HG02885 (cell line): ENCODE data around the gene CNPY1.

Experiments
- ATAC-seq: cut with Tn5 transposase; IDR thresholded peaks from one replicate; pipeline ENCODE4 v1.9.1; 2021; ENCODE audit warnings: mild to moderate bottlenecking; ENCODE audit not compliant: unreplicated experiment, poor library complexity

The CNPY1 gene

DNA sequence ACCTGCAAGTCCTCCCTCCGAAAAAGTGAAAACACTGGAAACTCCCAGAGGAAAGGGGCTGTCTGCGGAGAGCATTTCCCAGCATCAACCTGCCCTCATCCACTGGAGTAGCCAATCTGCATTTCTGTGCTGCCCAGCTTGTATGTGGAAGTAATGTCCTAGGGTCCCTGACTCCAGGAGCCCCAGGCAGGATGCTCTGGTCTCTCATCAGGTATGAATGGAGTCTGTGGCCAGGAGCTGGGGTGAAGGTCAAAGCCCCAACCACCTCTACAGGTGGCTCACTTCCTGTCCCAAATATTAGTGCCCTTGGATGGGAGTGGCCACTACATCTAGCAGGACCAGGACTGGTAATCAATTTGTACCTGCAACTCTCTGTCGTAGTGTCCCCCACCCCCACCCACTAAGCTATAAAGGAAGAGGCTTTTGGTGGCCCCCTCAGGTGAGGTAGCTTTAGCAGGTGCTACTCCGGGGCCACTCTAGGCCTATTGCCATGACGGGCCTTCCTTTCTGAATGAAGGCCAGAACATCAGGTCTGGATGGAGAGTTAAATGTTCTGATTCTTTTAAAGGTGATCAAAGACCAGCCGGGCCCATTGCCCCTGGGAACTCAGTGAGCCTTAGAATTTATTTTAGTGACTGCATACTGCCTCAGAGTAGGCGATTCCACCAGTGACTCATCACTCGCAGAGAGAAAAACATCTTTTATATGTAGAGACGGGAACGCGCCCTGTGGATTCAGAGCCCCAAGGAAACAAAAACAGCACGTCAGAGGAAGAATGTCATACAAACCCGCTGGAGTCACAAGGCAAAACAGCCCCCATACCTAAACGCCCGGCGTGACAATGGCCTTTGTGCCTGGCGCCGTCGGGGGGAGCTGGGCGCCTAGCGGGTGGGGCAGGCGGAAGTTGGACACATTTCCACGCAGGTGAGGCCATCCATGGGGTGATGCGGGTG lies 75.4 kb downstream of the CNPY1 start:
- ATAC-seq: no peak

- ATAC-seq: no peak
Measured at GRCh38 chr7:155470186-155470487, 76.2 kb downstream of the CNPY1 start.

DNA sequence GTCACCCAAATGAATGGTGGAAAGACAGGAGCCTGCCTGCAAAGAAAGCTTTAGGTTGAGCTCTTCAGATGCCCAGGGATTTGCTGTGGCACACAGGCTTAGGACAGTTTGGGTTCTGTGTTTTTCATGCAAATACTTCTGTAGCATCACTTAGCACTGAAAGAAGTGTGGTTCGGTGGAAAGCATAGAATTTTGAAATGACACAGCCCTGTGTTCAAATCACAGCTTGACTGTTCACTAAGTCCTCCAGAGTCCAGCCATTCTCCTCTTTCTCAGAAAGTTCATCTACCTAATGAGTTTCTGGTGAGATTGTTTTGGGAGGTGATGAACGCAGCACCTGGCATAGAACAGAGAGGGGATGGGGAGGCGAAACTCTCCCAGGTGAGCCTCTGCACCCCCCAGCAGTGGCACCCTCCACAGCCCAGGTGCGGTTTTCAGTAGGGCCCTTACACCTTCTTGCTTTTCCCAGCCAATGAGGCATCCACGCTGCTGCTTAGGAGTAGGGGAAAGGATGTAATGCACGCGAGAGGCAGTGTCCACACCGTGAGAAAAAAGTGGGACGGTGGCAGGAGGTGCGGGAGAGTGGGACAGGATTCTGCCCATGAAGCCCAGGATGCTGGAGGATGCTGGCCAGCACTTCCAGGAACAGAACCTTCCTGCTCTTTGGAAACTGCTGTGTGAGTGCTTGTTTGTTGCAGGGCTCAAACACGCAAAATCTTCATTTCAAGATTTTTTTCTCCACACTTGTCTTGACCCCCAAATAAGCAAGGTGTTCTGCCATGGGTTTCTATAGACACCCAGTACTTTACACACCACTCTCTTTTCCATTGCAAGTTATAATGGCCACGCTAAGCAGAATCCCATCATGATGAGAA lies 76.8 kb downstream of the CNPY1 start:
- no peak for ATAC-seq

- no peak for ATAC-seq
Measured at GRCh38 chr7:155468785-155469148, 77.6 kb downstream of the CNPY1 start.

DNA sequence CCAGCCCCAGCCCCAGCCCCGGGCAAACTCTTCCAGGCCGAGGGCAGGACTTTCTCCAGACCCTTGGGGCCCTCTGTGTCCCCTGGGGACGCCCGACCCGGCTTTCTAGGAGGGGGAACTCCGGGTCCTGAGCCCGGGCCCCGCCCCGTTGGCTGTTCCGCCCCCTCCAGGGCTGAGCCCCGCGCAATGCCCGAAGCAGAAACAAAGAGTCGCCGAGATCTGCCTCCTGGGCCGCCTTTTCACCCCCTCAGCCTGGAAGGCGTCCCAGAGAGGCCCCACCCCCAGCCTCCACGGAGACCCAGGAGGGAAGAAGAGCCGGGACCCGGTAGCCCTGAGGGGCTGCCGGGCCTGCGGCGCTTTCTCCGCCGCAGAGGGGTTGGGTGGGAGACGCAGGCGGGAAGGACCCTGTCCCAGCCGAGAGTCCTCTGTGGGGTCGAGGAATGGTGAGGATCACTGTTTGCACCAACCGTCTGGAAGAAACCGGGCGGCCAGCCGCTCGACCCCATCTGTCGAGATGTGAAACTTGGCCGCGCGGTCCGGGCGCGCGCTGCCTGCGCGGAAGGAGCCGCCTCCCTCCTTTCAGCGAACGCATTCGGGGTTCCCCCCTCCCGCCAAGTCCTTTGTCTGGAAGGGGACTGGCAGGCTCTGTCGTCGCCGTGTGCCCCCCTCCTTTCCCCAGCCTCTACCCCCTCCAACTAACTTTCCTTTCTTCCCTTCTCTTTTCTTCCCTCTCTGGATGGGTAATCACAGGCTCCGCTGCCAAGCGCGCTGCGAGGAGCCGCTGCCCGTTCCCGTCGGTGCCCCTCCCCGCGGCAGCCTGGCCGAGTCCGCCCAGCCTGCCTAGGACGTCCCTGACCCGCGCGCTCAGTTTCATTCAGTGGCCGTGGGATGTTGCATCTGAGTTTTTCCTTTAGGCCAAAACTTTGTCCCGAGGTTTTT lies 78.2 kb downstream of the CNPY1 start:
- no peak for ATAC-seq

GRCh38 chr7:155466814-155467733 lies 79.3 kb downstream of the CNPY1 start:
- peak; percentile 64 for ATAC-seq

DNA sequence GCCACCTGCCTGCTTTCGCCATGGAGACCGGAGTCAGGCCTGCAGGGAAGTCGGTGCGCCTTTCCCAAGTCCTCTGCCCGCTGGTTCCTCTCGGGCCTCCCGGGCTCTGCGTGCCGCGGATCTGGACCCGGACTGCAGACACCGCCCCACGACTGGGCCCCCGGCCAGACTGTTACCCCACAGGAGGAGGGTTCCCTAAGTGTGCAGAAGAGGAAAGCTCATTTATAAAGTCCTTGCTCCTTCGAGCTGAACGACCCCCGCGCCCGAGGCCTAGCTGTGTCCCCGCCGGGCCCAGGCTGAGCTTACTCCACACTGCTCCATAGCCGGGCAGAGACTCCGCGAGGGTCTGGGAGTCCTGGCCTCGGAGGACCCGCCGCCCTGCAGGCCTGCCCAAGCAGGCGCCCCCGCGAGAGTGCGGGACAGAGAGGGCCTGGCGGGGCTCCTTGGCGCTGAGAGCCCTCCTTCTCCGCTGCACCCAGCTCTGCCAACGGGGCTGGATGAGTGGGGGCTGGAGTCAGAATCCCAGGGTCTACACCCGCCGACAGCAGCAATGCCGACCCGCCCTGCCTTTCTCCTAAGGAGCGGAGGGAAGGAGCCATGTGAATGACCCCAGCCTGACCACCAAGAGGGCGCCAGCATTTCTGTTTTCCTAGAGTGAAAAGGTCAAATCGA lies 80.1 kb downstream of the CNPY1 start:
- no peak for ATAC-seq

DNA sequence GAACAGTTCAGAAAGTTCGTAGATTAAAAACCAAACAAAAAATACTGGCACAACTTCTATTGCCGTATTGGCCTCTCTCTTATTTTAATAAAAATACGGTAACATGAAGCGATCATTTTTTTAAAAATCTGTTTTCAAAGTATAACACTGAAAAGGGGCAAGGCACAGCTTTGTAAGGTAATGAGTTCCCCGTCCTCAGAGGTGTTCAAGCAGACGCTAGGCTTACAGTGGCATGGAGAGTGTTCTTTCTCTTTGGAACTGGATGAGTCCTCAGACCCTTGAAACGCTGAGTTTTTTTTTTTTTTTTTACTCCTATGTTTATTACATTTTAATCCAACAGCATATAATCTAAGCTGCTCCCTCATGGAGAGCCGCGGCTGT lies 80.6 kb downstream of the CNPY1 start:
- no peak for ATAC-seq

- ATAC-seq: no peak
Measured at GRCh38 chr7:155464948-155465739, 81.2 kb downstream of the CNPY1 start.

DNA sequence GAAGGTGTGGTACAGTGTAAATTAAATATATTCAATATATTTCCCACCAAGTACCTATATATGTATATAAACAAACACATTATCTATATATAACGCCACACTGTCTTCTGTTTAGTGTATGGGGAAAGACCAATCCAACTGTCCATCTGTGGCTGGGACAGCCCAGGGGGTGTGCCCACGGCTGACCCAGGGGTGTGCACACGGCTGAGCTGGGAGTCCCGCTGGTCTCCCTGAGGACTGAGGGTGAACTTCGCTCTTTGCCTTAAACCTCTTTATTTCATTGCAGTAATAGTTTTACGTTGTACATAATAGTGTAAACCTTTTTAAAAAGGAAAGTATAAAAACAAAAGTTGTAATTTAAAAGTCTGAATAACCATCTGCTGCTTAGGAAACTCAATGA lies 82.2 kb downstream of the CNPY1 start:
- ATAC-seq: no peak

GRCh38 chr7:155463114-155463811 lies 83.1 kb downstream of the CNPY1 start:
- no peak for ATAC-seq

DNA sequence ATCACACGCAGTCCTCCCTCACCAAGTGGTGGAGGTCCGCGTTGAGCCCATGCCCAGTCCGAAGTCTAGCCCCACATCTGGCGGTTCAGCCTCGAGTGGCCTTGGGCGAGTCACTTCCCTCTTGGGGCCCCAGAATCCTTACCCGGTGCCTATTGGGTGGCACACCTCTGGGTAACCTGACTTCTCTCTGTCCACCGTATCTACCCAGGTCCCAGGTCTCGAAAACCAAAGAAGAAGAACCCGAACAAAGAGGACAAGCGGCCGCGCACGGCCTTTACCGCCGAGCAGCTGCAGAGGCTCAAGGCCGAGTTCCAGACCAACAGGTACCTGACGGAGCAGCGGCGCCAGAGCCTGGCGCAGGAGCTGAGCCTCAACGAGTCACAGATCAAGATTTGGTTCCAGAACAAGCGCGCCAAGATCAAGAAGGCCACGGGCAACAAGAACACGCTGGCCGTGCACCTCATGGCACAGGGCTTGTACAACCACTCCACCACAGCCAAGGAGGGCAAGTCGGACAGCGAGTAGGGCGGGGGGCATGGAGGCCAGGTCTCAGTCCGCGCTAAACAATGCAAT lies 84.1 kb downstream of the CNPY1 start:
- no peak for ATAC-seq

GRCh38 chr7:155461631-155462030 lies 84.7 kb downstream of the CNPY1 start:
- no peak for ATAC-seq

DNA sequence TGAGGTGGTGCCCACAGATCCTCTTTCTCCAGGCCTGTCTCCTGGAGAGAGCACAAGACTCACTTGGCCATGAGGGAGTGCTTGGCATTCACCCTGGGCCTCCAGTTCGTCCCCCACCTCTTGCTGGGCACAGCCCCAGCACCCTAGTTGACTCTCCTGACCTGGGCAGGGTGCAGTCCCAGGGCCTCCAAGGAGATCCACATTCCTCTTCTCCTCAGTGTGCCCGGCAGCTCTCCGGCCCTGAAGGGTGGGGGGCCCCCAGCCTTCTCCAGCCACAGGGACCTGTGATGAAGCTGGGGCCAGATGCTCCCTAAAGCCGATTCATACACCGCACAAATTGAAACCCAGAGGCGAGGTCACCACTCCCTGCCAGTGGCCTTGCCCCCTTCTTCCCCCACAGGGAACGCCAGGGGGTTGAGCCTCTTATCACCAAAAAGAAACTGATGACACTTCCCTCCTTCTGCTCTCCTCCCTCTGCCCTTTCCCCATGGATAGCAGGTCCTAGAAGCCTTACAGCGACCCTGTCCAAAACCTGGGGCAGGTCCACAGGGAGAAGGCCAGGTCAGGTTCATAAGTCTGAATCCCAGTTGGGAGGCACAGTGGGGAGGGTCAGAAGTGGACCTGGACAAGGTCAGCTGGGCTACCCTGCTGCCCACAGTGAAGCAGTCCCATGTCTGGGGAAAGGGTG lies 85.3 kb downstream of the CNPY1 start:
- no peak for ATAC-seq

DNA sequence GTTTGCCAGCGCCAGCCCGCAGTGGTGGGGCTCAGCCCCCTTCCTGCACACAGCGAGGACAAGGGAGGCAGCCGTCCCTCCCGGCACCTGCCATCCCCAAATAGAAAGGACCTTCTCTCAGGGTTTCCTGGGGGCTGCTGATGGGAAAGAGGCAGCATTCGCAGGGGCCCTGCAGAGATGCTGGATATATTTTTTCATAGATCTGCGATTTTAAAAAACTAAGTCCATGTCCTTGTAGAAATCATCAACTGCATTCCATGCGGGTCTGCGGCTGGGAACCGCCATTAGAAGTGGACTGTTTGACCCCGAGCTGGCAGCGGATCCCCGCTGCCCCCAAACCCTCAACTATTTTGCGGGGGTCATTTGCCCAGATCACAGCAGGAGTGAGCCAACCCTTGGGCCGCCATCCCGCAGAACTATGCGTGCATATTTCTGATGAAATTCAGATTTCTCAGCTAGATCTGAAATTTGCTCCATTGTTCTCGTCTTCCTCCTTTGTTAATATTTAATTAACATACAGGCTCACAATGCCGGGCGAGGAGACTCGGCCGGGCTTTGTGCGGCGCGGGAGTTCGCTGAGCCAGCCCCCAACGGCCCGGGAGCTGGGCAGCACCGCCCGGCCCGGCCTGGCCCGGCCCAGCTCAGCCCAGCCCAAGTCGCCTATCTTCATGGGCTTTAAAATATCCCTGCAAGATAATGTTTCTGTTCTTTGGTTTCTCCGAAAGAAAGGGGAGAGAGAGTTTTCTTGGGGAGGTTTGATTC lies 86.5 kb downstream of the CNPY1 start:
- ATAC-seq: no peak
